Caco-2 (cell line): ENCODE results near the gene CADPS. TPM values are rescaled to one million over a fixed set of nuclear protein-coding genes. Genes with fewer than 3 reads are reported as not detected.

ENCODE experiments used
- BruUV-seq: library from RNA; stranded (reverse); fragments of 400-500 nt; replicated peaks from 2 replicates; lab custom pipeline; 2021; lab: Mats Ljungman, UMichigan
- CTCF ChIA-PET: fragments of 300-600 bp; sonication (Branson Sonifier 250); formaldehyde crosslinking; loops from one replicate; lab custom pipeline; 2022; ENCODE audit warnings: antibody characterized with exemption; lab: Charles Lee
- POLR2A ChIA-PET: fragments of 300-600 bp; sonication (Branson Sonifier 250); formaldehyde crosslinking; loops from one replicate; lab custom pipeline; 2022; ENCODE audit warnings: antibody characterized with exemption; lab: Charles Lee
- DNase-seq, 2 experiments: peaks; one replicate each; pipeline versions ENCODE4 v3.0.0 to v3.0.0-alpha.2; 2020 to 2022
- H3K27me3 ChIP-seq: replicated peaks from 2 replicates; pipeline ENCODE4 v1.6.0; 2011; ENCODE audit warnings: low read length; ENCODE audit not compliant: control insufficient read depth, insufficient read depth
- H3K36me3 ChIP-seq: 2 replicates; pipeline ENCODE4 v1.5.1; 2011; ENCODE audit warnings: low read length; ENCODE audit not compliant: control insufficient read depth, insufficient read depth
- H3K4me1 ChIP-seq: fragments of 250-450 bp; sonication (Bioruptor Pico); 2 replicates; pipeline ENCODE4 v1.5.1; 2020; ENCODE audit warnings: mild to moderate bottlenecking
- H3K4me3 ChIP-seq: 2 replicates; pipeline ENCODE4 v1.5.1; 2011; ENCODE audit warnings: low read depth, mild to moderate bottlenecking, control low read depth, low read length
- H3K9me3 ChIP-seq: fragments of 250-450 bp; sonication (Bioruptor Pico); 2 replicates; pipeline ENCODE4 v1.5.1; 2020; ENCODE audit warnings: mild to moderate bottlenecking, moderate library complexity
- H3K27ac Mint-ChIP-seq: one replicate; pipeline ENCODE4 v1.8.0; 2022; ENCODE audit warnings: mixed read lengths; ENCODE audit not compliant: unreplicated experiment
- H3K27me3 Mint-ChIP-seq: one replicate; pipeline ENCODE4 v1.8.0; 2022; ENCODE audit warnings: mixed read lengths; ENCODE audit not compliant: insufficient read depth, unreplicated experiment
- H3K36me3 Mint-ChIP-seq: one replicate; pipeline ENCODE4 v1.8.0; 2022; ENCODE audit warnings: mild to moderate bottlenecking, mixed read lengths; ENCODE audit not compliant: insufficient read depth, unreplicated experiment
- H3K4me1 Mint-ChIP-seq: one replicate; pipeline ENCODE4 v1.8.0; 2022; ENCODE audit warnings: low read depth, mixed read lengths; ENCODE audit not compliant: unreplicated experiment
- H3K4me3 Mint-ChIP-seq: one replicate; pipeline ENCODE4 v1.8.0; 2022; ENCODE audit warnings: mild to moderate bottlenecking, moderate library complexity, mixed read lengths; ENCODE audit not compliant: unreplicated experiment
- H3K9me3 Mint-ChIP-seq: one replicate; pipeline ENCODE4 v1.8.0; 2022; ENCODE audit warnings: mixed read lengths; ENCODE audit not compliant: unreplicated experiment
- CTCF ChIP-seq, 2 experiments: fragments of 200-600 bp in 1 of 2; IDR thresholded peaks; 1 replicate in 1 of 2; 2 replicates in 1 of 2; pipeline versions ENCODE4 v1.5.1 to v1.8.0; 2011 to 2022; ENCODE audit warnings: antibody characterized with exemption in 1 of 2, control low read depth in 1 of 2, inconsistent platforms in 1 of 2, low read depth in 1 of 2, low read length in 1 of 2, mild to moderate bottlenecking in 1 of 2, moderate library complexity in 1 of 2; ENCODE audit not compliant: insufficient read depth in 1 of 2, severe bottlenecking in 1 of 2, unreplicated experiment in 1 of 2
- intact Hi-C: fragments of 100-400 bp; cut with micrococcal nuclease; formaldehyde crosslinking; loops from one replicate; pipeline ENCODE4 v1.10.0; 2022; ENCODE audit not compliant: unreplicated experiment
- total RNA-seq: library from RNA; stranded (reverse); gene quantifications from 2 replicates; pipeline ENCODE4 v1.2.3, GENCODE V29; 2022

CADPS gene
- total RNA-seq, 1 experiment from 2014 or later = not detected

GRCh38 chr3:62586356-62586755, 288.9 kb downstream of the CADPS start:
- Histone ChIP-seq H3K4me1 (no peaks in the 10 kb centered on the region), H3K27me3 (no peaks in the 10 kb centered on the region), H3K9me3 (no peaks in the 10 kb centered on the region), H3K36me3 (no peaks in the 10 kb centered on the region), H3K4me3 (no peak overlapping the region)
- DNase-seq = no peak
- ChIA-PET POLR2A (no interaction called here), CTCF (no interaction called here)
- H3K4me1 Mint-ChIP-seq = no peaks in the 10 kb centered on the region
- H3K9me3 Mint-ChIP-seq = no peaks in the 10 kb centered on the region
- intact Hi-C loops = no loop called here
- H3K27me3 Mint-ChIP-seq = peaks cover 7% of the 10 kb centered on the region
- BruUV-seq = no TSS peak
- no peak overlapping the region for H3K4me3 Mint-ChIP-seq
- no peak for TF ChIP-seq CTCF (IDR thresholded peaks at IDR 0.05; ENCODE audit: insufficient read depth in 1 of 2, low read depth in 1 of 2, low read length in 1 of 2, severe bottlenecking in 1 of 2, unreplicated experiment in 1 of 2)
- H3K27ac Mint-ChIP-seq = no peak overlapping the region
- no peaks in the 10 kb centered on the region for H3K36me3 Mint-ChIP-seq

- H3K9me3 Mint-ChIP-seq = no peaks in the 10 kb centered on the region
- no peaks in the 10 kb centered on the region for H3K4me1 Mint-ChIP-seq
- Histone ChIP-seq H3K4me1 (no peaks in the 10 kb centered on the region), H3K36me3 (no peaks in the 10 kb centered on the region), H3K4me3 (no peak overlapping the region), H3K27me3 (no peaks in the 10 kb centered on the region), H3K9me3 (no peaks in the 10 kb centered on the region)
- no TSS peak for BruUV-seq
- H3K27me3 Mint-ChIP-seq = peaks cover 7% of the 10 kb centered on the region
- CTCF ChIA-PET = no interaction called here
- POLR2A ChIA-PET = no interaction called here
- no peak for DNase-seq
- TF ChIP-seq CTCF (IDR thresholded peaks at IDR 0.05; ENCODE audit: insufficient read depth in 1 of 2, low read depth in 1 of 2, low read length in 1 of 2, severe bottlenecking in 1 of 2, unreplicated experiment in 1 of 2) = no peak
- intact Hi-C loops = no loop called here
- no peak overlapping the region for H3K27ac Mint-ChIP-seq
- no peaks in the 10 kb centered on the region for H3K36me3 Mint-ChIP-seq
- no peak overlapping the region for H3K4me3 Mint-ChIP-seq
Observed at GRCh38 chr3:62585861-62586260, 289.4 kb downstream of the CADPS start.

- no peak overlapping the region for H3K27ac Mint-ChIP-seq
- intact Hi-C loops = no loop called here
- H3K9me3 Mint-ChIP-seq = peaks cover 6% of the 10 kb centered on the region
- H3K4me1 Mint-ChIP-seq = no peaks in the 10 kb centered on the region
- Histone ChIP-seq H3K27me3 (no peaks in the 10 kb centered on the region), H3K4me3 (no peak overlapping the region), H3K9me3 (no peaks in the 10 kb centered on the region), H3K36me3 (no peaks in the 10 kb centered on the region), H3K4me1 (no peaks in the 10 kb centered on the region)
- no peaks in the 10 kb centered on the region for H3K36me3 Mint-ChIP-seq
- ChIA-PET CTCF (no interaction called here), POLR2A (no interaction called here)
- no peak for TF ChIP-seq CTCF (IDR thresholded peaks at IDR 0.05; ENCODE audit: insufficient read depth in 1 of 2, low read depth in 1 of 2, low read length in 1 of 2, severe bottlenecking in 1 of 2, unreplicated experiment in 1 of 2)
- H3K4me3 Mint-ChIP-seq = no peak overlapping the region
- no peak for DNase-seq
- H3K27me3 Mint-ChIP-seq = peaks cover 3% of the 10 kb centered on the region
- no TSS peak for BruUV-seq
Observed at GRCh38 chr3:62584636-62585035, 290.6 kb downstream of the CADPS start.
